TTC549 (cell line): ENCODE measurements around the gene TFAP2D.

Source experiments
- FAIRE-seq: peaks from 2 replicates; lab custom pipeline; 2012; peaks lifted over from hg19 to GRCh38; lab: Jason Lieb, UNC

TFAP2D gene

DNA sequence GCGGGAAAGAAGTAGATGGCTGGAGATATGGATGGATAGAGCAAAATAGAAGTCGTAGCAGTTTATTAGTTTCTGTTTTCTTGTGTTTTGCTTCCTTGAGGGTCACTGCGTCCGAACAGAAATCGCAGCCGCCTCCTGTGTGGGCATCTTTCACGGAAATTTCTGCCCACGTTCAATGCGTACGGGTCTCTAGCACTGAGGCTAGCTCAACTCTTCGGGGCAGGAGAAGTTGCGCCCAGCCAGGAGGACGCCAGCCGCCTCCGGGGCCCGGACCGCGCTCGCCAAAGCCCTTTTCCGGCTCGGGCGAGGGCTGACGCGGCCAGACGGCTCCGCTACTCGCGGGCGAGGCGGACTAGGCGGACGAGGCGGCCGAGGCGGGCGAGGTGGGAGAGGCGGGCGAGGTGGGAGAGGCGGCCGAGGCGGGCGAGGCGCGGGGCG, 106.2 kb downstream of the TFAP2D start:
- no peak for FAIRE-seq

DNA sequence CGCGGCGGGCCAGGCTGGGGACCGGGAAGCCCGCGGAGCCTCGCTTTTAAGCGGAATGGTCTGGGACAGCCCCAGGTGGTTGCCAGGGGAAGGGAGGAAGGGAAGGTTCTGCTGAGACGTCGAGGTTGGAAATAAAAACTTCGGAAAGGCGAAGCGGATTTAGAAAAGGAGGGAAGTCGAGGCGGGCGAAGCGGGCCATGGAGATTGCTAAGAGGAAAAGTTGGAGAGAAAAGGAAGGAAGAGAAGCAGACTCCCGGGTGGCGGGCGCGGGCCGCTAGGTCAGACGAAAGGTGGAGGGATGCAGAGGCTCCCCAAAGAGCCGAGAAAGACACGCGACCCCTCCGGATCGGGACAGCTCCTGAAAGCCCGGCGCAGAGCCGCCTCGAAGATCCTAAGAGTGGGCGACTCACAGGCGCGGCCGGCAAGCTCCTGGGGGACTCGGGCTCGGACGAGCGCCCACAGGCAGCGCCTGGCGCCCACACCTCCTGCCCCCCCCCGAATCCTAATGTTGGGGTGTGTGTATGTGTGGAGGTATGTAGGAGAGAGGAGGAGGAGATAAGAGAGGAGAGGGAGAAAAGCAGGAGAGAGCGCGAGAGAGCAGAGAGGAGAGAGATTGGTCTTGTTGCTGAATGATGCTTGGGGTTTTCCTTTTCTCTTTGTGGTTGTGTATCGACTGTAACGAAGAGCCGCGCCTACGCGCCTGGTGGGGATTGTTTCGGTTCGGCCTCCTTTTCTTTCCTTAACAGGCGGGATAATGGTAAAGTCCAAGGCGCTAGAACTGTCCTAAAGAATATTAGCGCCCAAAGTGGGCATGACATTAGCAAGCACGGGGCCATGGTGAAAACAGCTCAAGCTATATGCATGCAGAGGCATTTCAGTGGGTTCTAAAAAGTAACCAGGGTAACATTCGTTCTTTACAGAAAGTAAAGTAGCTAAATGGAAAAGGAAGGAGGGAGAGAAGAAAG, 106.9 kb downstream of the TFAP2D start:
- no peak for FAIRE-seq

DNA sequence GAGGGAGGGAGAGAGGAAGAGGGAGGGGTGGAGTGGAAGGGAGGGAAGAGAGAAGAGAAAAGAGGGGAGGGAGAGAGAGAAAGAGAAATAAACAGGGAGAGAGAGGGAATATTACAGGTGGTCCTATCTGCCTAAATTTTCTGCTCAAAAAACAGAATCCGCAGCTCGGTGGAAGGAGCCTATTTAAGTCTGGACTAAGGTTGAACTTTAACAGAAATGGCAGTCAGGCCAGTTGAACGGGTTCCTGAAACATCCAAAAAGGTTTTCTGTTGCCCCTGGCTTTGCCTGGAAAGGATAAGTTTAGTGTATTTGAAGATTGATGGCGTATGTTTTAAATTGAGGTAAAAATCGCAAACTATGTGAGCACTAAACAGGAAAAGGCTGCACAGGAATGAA, 107.5 kb downstream of the TFAP2D start:
- FAIRE-seq = no peak

DNA sequence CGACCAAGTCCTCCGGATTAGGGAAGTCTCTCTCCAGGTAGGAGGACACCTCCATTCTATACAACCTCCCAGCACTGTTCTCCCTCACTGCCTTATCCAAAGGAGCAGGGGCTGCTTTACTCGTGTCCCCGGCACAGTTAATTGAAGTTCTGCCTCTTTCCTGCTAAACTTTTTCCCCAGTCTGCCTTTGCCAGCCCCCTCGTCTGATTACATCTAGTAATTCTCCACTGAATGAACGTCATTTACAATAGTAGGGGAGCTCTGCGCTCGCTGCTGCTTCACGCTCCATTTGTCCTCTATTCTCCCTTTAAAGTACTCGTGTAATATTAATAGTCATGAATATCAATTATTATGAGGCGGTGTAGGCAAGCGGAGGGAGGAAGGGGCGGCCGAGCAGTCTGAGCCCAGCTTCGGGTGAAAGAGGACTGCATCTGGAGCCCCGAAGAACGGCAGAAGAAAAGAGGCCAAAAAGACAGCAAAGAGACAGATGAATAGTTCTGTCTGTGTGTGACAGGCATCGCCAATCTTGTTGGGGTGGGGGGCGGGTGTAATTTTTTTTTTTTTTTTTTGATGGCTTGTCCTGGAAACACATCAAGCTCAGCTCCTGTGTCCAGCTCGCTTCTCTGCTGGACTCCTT, 108.2 kb downstream of the TFAP2D start:
- FAIRE-seq = no peak

DNA sequence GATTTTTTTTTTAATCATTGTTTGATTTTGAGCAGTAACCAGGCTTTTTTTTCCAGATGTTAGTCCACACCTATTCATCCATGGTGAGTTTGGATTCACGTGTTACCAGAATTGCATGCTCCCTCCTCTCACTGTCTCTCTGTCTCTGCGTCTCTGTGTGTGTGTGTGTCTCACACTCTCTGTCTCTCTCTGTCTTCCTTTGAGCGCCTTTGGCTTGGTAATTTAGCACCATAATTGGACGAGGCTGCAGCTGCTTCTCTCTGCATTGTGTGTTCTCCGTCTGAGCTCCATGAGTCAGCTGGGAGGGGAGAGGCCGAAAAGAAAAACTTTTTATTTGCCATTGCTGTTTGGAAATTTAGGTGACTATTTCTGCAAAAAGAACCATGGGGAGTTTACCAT, 108.8 kb downstream of the TFAP2D start:
- no peak for FAIRE-seq
